H7 (cell line): Measurements from ENCODE around the gene PLPPR3. TPM values are rescaled to one million over a fixed set of nuclear protein-coding genes. Genes with fewer than 3 reads are reported as not detected.
A peak's percentile ranks its signal among the peaks of the same experiment; 100 is the strongest.

Source experiments
- DNase-seq: peaks from one replicate; pipeline ENCODE4 v3.0.0; 2012
- H3K27me3 ChIP-seq: 2 replicates; pipeline ENCODE4 v1.6.0; 2011; ENCODE audit warnings: mild to moderate bottlenecking, low read length; ENCODE audit not compliant: control insufficient read depth, insufficient read depth
- H3K36me3 ChIP-seq: replicated peaks from 2 replicates; pipeline ENCODE4 v1.5.1; 2011; ENCODE audit warnings: low read length; ENCODE audit not compliant: control insufficient read depth, insufficient read depth
- H3K4me3 ChIP-seq: 2 replicates; pipeline ENCODE4 v1.5.1; 2011; ENCODE audit warnings: low read depth, mild to moderate bottlenecking, control low read depth, low read length, moderate library complexity; ENCODE audit not compliant: insufficient read depth
- total RNA-seq: library from RNA; depleted of rRNA; stranded (reverse); fragments of >200 nt; shearing (Covaris generic); gene quantifications from 2 replicates; pipeline ENCODE4 v1.2.3, GENCODE V29; 2014

The PLPPR3 gene
- total RNA-seq, 1 experiment from 2014 or later: 52.0 TPM

DNA sequence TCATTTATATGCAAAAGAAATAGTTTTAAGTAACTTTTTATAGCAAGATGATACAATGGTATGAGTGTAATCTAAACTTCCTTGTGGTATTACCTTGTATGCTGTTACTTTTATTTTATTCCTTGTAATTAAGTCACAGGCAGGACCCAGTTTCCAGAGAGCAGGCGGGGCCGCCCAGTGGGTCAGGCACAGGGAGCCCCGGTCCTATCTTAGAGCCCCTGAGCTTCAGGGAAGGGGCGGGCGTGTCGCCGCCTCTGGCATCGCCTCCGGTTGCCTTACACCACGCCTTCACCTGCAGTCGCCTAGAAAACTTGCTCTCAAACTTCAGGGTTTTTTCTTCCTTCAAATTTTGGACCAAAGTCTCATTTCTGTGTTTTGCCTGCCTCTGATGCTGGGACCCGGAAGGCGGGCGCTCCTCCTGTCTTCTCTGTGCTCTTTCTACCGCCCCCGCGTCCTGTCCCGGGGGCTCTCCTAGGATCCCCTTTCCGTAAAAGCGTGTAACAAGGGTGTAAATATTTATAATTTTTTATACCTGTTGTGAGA lies 10.2 kb downstream of the PLPPR3 start:
- peaks cover 26% of the 10 kb centered on the region for H3K36me3 ChIP-seq
- no peak overlapping the region for H3K4me3 ChIP-seq
- H3K27me3 ChIP-seq: no peaks in the 10 kb centered on the region
- DNase-seq: no peak

GRCh38 chr19:810883-811489 lies 10.8 kb downstream of the PLPPR3 start:
- Histone ChIP-seq H3K36me3 (peaks cover 26% of the 10 kb centered on the region), H3K27me3 (no peaks in the 10 kb centered on the region), H3K4me3 (no peak overlapping the region)
- DNase-seq: peak; percentile 80

DNA sequence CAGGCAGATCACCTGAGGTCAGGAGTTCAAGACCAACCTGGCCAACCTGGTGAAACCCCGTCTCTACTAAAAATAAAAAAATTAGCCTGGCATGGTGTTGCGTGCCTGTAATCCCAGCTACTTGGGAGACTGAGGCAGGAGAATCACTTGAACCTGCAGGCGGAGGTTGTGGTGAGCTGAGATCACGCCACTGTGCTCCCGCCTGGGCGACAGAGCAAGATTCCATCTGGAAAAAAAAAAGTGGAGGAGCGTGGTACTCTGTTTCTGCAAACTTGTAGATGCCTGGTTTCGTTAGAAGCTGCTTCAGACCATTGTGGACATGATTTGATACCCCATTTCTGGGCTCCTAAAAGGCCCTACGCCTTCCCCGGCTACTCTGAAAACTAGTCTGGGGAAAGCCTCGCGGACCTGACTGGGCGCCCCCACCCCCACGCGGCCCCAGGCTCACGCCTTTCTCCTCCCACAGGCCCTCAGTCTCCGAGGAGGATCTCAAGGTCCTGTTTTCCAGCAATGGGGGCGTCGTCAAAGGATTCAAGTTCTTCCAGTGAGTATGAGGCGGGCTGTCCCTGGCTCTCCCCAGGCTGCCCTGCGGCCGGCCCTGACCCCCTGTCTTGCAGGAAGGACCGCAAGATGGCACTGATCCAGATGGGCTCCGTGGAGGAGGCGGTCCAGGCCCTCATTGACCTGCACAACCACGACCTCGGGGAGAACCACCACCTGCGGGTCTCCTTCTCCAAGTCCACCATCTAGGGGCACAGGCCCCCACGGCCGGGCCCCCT lies 11.5 kb downstream of the PLPPR3 start:
- Histone ChIP-seq H3K4me3 (no peak overlapping the region), H3K36me3 (peaks cover 30% of the 10 kb centered on the region), H3K27me3 (no peaks in the 10 kb centered on the region)
- DNase-seq: peak; percentile 65

GRCh38 chr19:808423-808775 lies 13.4 kb downstream of the PLPPR3 start:
- peaks cover 42% of the 10 kb centered on the region for H3K36me3 ChIP-seq

DNA sequence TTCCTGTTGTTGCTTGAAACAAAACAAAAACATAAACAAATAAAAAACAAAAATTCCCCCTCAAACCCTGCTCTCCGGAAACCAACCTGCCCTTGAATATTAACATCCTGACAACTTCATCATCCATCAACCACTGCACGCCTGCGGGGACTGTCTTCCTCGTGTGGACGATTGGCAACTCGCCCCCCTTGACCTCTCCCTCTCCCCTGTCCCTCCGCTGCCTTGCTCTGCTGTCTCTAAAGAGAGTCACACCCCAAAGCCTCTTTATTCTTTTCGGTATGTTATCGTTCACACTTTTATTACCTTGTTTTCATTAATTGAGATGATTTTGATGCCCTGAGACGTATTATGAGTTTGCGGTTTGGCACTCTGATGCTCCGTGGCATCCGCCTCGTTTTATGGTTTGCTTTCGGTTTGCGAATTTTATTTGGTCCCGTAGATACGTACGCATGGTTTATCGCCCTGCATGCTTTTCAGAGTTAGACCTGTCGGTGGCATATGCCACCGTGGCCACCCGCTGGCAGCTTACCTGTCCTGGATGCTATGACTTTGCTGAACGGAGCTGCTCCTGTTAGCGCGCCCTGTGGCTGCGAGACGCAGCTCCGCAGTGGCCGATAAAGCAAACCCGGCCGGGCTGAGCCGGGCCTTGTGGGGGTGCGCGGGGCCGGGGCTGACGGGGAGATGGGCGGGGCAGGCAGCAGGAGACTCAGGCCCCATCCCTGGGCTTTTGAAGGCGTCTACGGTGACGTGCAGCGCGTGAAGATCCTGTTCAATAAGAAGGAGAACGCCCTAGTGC lies 13.9 kb downstream of the PLPPR3 start:
- DNase-seq: peak; percentile 75
- Histone ChIP-seq H3K36me3 (peaks cover 45% of the 10 kb centered on the region), H3K27me3 (no peaks in the 10 kb centered on the region), H3K4me3 (no peak overlapping the region)

More at GRCh38 chr19:808423-808775, 13.4 kb downstream of the PLPPR3 start:
- Histone ChIP-seq H3K4me3 (no peak overlapping the region), H3K27me3 (no peaks in the 10 kb centered on the region)
- DNase-seq: no peak

DNA sequence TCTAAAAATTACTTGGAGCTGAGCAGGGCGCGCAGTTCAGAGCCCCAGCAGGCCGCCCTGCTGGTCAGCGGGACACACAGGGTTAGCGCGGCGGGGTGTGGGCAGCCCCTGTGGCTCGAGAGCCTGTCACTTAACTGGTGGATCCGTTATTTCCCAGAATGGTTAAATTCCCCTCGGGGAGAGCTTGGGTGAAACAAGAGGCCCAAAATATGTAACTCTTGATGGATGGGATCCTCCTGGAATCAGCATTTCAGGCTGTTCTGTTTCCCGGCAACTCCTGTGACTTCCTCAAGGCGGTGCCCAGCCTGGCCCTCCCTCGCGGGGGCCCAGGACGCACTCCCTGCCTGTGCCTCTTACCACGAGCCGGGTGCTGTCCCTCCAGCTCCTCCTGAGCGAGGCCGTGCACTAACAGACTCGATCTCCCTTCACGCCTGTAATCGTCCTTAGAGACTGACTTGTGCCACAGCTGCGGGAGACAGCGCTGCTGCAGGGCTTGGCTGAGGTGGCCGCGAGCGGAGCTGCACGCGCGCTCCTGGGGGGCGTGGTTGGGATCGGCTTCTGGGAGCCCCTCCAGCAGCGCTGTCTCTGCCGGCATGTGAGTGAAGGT lies 14.8 kb downstream of the PLPPR3 start:
- Histone ChIP-seq H3K36me3 (peaks cover 43% of the 10 kb centered on the region), H3K27me3 (no peaks in the 10 kb centered on the region), H3K4me3 (no peak overlapping the region)
- peak; percentile 77 for DNase-seq

GRCh38 chr19:805600-806550 lies 15.9 kb downstream of the PLPPR3 start:
- no peaks in the 10 kb centered on the region for H3K27me3 ChIP-seq
- peaks cover 49% of the 10 kb centered on the region for H3K36me3 ChIP-seq
- H3K4me3 ChIP-seq: no peak overlapping the region
- DNase-seq: peak; percentile 84

DNA sequence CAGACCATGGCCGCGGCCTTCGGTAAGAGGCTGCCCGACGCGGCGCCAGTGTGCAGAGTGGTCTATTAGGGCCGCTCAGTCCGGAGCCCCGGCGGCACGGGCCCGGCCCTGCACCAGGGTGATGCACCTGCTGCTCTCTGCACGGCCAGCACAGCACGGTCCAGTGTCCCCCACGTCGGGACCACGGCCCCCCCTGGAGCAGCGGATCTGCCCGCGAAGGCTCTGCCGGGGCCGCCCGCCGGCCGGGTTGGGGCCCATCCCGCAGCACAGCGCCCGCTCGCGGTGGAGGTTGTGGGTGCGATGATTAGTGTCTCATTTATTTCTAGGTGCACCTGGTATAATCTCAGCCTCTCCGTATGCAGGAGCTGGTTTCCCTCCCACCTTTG lies 16.6 kb downstream of the PLPPR3 start:
- Histone ChIP-seq H3K36me3 (peaks cover 51% of the 10 kb centered on the region), H3K27me3 (no peaks in the 10 kb centered on the region), H3K4me3 (no peak overlapping the region)
- peak; percentile 73 for DNase-seq

GRCh38 chr19:804419-805165 lies 17.2 kb downstream of the PLPPR3 start:
- H3K36me3 ChIP-seq: peaks cover 52% of the 10 kb centered on the region
- no peaks in the 10 kb centered on the region for H3K27me3 ChIP-seq
- DNase-seq: peak; percentile 70
- no peak overlapping the region for H3K4me3 ChIP-seq

- H3K27me3 ChIP-seq: no peaks in the 10 kb centered on the region
- H3K36me3 ChIP-seq: peaks cover 53% of the 10 kb centered on the region
- peak; percentile 58 for DNase-seq
Measured at GRCh38 chr19:803686-804418, 17.9 kb downstream of the PLPPR3 start.

GRCh38 chr19:803099-803561 lies 18.6 kb downstream of the PLPPR3 start:
- H3K36me3 ChIP-seq: peaks cover 51% of the 10 kb centered on the region
- no peaks in the 10 kb centered on the region for H3K27me3 ChIP-seq
- peak; percentile 66 for DNase-seq
- H3K4me3 ChIP-seq: no peak overlapping the region

More at GRCh38 chr19:803686-804418, 17.9 kb downstream of the PLPPR3 start:
- H3K4me3 ChIP-seq: no peak overlapping the region

DNA sequence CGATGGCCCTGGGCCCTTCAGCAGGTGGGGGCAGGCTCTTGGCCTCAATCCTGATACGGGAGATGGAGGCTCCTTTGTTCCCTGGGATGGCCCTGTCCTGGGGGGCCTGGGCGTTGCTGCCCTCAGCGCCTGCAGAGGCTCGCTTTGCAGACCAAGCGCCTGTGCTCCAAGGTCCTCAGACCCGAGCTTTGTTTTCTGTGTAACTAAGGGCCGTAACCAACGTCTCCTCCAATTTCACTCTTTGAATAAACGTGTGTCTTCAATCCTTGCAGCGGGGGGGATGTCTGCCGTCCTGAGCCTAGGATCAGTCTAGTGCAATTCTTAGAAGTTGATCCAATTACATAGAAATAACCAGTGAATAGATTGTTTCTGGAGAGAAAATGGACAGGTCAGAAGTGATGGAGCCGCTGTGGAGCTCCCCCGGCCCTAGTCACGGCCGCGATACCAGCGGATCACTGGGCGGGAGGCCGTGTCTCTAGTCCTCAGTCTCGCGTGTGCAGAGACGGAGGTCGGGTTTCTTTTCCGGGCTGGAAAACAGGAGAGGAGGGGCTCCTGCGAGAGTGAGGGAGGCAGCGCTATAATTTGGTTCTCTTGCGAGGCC lies 19.2 kb downstream of the PLPPR3 start:
- Histone ChIP-seq H3K36me3 (peaks cover 47% of the 10 kb centered on the region), H3K4me3 (no peak overlapping the region), H3K27me3 (no peaks in the 10 kb centered on the region)
- DNase-seq: peak; percentile 76
